ENCODE data around the gene ATG16L1.

GRCh38 chr2:233236820-233237589, 14.5 kb upstream of the ATG16L1 start:
- TF ChIP-seq, protein P1, sequence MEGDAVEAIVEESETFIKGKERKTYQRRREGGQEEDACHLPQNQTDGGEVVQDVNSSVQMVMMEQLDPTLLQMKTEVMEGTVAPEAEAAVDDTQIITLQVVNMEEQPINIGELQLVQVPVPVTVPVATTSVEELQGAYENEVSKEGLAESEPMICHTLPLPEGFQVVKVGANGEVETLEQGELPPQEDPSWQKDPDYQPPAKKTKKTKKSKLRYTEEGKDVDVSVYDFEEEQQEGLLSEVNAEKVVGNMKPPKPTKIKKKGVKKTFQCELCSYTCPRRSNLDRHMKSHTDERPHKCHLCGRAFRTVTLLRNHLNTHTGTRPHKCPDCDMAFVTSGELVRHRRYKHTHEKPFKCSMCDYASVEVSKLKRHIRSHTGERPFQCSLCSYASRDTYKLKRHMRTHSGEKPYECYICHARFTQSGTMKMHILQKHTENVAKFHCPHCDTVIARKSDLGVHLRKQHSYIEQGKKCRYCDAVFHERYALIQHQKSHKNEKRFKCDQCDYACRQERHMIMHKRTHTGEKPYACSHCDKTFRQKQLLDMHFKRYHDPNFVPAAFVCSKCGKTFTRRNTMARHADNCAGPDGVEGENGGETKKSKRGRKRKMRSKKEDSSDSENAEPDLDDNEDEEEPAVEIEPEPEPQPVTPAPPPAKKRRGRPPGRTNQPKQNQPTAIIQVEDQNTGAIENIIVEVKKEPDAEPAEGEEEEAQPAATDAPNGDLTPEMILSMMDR (IDR thresholded peaks at IDR 0.05): no peak
- TF ChIP-seq POLR2A (IDR thresholded peaks at IDR 0.05): no peak

Data from esophagus squamous epithelium (tissue), 4 donors.